NCI-H526 (cell line): ENCODE measurements around the gene TRAF3IP1.
"Not testable (repeated sequence)": the region's sequence is repeated elsewhere in the genome, so short reads cannot be mapped to it uniquely, and the experiment has no call there.

ENCODE experiments used
- DNase-seq, 2 experiments: peaks; one replicate each; lab custom pipeline; 2025; lab: John Stamatoyannopoulos, UW

The TRAF3IP1 gene

DNA sequence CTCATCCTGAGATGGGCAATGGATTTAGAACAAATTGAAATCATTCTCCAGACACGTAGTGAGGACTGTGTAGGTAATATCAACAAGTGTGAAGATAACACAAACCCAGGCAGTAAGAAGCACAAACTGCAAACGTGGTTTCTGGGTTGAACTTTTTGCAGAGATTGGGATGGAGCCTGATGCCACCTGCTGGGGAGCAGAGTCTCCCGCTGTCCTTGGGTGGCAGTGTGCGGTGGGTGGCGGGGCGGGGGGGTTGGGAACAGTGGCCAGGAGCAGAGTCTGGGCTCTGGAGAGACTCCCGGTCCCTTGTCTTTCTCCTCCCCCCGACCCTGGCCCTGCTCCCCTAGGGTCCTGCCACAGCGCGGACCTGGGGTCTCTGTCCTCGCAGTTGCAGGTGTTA is 19.5 kb downstream of the TRAF3IP1 start:
- peak in 1 of 2 experiments; percentile 46 for DNase-seq

DNA sequence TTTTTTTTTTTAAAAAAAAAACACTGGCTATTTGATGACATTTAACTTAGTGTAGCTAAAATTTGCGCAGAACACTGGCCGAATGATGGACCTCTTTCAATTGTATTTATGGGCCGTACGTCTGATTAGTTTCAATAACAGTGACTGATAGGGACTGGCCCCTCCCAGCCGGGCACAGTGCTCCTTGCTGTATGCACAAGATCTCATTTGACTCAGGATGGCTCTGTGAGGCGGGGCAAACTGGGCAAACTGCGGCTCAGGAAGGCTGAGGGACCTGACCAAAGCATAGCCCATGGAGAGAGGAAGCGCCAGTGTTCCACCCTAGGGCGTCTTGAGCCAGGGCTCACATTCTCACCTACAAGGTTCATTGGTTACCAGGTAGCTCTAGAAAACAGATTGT is 21.2 kb downstream of the TRAF3IP1 start:
- DNase-seq: peak in 1 of 2 experiments; percentile 26

DNA sequence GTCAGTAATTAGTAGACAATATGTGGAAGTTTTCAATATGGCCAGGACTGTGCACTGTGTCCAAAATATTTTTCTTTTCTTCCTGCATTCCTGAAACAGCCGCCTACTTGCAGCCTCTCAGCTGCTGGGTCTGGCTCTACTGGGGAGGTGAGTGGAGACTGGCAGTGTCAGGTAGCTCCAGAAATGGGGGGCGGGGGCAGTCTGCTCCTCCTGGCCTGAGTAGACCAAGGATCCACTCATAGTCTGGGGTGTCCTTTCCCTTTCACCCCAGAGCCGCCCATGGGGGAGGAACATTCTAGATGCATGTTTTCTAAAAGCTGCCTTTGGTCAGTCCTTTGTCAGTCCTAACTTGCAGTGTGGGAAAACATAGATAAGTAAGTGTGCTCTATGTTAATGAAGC is 23.7 kb downstream of the TRAF3IP1 start:
- DNase-seq: no peak

DNA sequence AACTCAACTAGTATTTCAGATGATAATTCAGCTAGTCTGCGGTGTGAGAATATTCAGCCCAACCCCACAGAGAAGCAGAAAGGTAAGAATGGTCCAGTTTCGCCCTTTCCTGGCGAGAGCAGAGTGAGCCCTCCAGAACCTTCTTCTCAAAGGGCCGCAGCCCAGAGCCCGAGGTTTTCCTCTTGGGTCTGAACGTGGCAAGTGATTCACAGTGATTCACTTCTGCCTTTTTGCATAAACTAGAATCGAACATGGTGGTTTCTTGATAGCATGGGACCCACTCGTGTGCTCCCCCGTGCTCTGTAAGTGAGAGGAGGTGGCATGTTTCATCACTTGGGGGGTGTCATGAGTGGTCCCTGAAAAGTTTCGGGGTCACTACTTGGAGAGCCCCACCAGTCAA is 24.2 kb downstream of the TRAF3IP1 start:
- DNase-seq: no peak

DNA sequence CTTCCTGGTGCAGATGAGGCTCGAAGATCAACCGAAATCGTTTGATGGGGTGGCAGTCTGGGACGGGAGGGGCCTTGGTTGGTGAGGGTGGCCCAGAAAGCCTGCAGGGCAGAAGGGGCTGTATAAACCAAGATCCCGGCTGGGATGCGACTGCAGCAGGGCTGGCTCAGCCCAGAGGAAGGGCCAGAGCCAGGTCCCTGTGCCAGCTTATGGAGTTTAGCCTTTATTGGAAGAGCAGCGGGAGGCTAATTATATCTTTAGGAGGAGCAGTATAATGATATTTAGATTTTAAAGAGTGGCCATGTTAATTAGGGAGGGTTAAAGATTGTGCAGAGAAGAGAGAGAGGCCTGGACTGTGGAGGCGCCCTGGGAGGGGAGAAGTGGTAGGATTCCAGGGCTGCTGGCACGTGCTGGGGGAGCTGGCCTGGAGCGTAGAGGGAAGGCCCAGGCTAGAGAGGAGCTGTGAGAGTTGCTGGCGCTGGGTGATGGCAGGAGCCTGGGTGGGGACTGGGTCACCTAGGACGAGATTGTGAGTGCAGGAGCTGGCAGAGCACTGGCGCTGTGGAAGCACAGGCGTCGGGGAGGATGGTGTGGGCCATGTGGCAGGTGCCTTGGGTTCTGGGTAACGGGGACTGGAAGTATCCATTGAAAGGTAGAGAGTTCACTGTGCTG is 25.1 kb downstream of the TRAF3IP1 start:
- DNase-seq: no peak

DNA sequence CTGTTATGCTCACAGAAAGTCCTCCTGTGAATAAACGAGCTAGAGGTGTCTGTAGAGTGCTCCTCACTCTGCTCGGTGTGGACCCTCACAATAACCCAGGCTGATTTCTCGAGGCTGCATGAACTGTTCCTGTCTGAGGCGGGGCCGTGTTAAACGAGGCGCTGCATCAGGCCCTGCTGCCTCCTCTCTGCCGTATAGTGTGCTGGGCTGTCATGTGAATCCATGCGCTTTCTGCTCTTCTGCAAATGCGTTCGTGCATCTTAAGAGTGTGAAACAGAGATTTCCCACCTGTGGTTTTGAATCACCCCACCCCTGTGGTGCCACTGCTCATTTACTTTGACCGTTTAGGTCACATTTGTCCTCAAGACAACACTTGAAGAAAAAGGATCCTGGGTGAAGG is 26.2 kb downstream of the TRAF3IP1 start:
- DNase-seq: no peak

DNA sequence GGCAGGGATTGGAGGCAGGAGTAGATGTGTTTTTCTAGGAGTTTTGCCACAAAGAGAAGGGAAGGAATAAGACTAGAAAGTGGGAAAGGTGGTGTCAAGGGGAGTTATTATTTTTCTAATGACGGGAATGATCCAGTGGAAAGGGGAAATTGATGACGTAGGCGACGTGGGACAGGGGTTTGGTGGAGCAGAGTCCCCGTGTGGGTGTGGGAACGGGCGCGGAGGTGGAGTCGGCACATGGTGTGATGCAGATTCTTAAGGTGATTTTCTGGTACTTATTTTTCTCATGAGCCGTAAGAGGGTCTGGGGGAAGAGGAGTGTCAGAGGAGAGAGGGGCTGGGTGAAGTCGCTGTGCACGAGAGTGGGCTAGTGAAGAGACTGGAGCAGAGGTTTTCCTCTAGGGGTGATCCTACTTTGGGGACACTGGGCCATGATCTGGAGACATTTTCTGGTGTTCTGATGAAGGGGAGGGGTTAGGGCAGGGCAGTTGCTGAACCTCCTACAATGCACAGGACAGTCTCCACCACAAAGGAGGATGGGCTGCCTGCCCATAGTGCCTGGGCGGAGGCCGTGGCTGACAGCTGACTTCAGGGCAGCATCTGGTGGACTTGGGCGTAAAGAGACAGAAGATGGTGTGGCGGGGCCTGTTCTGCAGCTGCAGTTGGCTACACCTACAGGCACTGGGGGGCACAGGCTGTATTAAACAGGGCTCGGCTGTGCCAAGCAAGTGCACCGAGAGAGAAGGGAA is 30.0 kb downstream of the TRAF3IP1 start:
- DNase-seq: no peak

DNA sequence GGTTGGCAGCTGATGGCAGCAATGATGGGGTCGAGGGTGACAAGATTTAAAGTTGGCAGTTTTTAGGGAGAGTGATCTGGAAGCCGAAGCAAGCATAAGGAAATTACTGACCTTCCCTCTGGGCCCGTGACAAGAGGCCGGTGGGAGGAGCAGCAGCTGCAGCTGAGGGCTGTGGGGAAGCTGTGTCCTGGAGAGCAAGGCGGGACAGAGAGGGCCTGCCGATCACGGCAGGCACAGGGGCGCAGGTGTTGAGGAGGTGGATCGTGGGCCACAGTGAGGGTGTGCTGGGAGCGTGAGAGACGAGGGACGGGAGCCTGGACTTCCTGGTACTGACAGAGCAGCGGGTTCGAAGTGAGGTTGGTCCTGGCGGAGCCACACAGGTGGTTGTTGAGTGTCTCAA is 31.0 kb downstream of the TRAF3IP1 start:
- no peak for DNase-seq

DNA sequence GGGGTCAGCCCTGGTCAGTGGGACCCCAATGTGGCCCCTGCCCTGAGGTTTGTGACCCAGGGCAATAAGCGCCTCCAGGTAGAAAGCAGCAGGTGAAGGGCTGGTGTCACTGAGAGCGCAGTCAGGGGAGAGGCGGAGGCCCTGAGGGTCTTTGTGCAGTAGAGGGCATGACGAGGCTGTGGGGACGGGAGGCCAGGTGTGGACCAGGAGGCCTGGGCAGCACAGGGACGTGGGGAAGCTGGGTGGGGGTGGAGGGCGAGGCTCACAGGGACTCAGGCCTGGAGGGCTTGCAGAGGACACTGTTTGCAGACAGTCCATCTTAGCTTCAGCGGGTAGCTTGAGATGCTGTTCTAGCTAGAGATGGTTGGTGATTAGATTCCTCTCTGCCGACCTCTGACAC is 32.0 kb downstream of the TRAF3IP1 start:
- DNase-seq: no peak

DNA sequence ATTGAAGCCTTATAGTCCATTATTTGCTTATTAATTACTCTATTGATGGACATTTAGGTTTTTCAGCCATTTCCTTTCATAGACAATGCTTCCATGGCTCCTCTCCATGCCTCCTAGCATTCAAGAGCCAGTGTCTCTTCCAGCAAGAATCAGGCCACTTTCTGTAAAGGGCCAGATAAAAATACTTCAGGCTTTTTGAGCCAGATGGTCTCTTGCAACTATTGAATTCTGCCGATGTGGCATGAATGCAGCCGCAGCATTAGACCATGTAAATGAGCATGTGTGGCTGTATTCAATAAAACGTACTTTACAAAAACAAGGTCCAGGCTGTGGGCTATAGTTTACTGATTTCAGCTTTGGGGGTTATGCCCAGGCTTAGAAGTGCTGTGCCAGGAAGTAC is 38.5 kb downstream of the TRAF3IP1 start:
- DNase-seq: no peak

DNA sequence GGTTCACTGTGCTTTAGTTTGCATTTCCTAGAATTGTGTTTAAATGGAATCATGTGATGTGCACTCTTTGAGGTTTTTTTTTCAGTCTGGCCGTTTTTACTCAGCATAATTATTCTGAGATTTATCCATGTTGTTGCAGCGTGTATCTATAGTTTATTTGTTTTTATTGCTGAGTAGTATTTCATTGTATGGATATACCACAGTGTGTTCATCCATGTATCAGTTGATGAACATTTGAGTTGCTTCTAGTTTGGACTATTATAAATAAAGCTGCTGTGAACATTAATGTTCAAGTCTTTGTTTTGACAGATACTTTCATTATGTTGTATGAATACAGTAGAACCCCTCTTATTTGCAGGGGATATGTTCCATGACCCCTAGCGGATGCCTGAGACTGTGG is 39.1 kb downstream of the TRAF3IP1 start:
- no peak for DNase-seq

DNA sequence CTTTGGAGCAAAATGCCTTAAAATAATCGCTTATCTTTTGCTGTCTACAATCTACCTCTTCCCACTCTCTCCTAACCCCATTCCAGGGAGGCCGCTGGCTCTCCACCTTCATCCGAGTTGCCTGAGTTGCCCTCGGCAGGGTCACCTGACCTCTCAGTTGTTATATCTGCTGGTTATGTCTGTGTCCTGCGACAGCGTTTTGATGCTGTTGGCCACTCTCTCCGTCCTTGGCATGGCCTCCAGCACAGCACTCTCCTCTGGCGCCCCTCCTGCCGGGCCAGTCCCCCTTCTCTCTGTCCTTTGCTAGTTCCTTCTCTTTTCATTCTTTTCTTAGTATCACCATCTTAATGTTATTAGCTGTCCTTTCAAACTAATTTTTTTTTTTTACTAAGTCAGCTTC is 41.6 kb downstream of the TRAF3IP1 start:
- no peak for DNase-seq

DNA sequence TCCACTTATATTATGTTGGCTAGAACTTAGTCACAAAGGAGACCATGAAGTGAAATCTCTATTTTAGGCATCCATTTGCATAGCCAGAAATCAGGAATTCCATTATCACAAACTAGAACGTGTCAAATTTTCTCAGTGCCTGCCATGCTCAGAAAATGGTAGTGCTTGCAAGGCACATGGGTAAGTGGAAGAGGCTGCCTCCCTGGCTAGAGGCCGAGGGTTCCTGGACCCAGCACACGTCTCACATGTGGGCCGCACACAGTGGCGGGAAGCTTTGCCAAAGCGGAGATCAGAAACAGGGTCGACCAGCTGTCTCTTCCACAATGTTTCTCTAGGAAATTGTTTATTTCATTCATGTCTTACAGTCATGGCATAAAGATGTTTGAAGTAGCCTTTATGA is 42.3 kb downstream of the TRAF3IP1 start:
- DNase-seq: no peak

DNA sequence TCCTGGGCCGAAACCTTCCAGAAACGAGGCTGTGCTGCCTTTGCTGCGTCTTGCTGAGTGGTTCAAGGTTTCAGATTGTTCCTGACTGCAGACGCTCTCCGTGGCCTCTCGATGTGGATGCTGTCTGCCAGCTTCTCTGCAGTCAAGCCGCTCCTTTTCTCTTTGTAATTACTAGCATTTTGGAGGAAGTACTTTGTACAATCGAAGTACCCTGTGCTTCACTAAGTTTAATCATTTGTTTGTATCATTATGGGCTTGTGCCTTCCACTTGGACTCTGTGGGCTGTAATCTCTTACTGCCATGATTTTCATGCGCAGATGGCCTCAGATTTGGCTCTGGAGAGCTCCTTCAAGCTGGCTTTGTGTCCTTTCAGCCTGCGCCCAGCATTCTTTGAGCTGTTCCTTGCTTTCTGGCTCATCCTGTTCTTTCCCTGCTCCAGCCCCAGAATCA is 49.3 kb downstream of the TRAF3IP1 start:
- no peak for DNase-seq

DNA sequence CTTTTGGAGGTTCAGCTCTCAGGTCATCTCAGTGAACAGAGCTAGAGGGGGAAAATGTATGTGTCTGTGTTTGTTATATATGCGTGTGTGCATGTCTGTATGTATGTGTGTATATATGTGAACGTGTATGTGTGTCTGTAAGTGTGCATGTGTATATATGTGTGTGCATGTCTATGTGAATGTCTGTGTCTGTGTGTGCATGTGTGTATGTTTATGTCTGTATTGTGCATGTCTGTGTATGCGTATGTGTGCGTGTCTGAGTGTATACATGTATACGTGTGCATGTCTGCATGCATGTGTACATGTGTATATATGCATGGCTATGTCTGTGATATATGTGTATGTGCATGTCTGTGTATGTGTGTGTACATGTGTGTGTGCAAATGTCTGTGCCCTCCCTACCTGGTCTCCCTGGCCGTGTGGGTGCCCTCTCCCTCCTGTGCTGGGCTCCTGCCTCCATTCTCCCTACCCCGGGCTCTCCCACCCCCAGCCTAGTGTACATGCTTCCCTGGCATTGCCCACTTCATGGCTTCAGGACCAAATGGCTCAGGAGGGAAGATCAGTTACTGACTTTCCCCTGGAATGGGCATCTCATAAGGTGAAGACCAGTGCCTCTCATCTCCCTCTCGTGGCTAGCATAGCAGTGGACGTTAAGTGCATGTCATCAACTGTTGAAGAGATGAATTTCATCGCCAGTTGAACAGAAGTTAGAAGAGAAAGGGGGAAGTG is 49.9 kb downstream of the TRAF3IP1 start:
- DNase-seq: no peak

DNA sequence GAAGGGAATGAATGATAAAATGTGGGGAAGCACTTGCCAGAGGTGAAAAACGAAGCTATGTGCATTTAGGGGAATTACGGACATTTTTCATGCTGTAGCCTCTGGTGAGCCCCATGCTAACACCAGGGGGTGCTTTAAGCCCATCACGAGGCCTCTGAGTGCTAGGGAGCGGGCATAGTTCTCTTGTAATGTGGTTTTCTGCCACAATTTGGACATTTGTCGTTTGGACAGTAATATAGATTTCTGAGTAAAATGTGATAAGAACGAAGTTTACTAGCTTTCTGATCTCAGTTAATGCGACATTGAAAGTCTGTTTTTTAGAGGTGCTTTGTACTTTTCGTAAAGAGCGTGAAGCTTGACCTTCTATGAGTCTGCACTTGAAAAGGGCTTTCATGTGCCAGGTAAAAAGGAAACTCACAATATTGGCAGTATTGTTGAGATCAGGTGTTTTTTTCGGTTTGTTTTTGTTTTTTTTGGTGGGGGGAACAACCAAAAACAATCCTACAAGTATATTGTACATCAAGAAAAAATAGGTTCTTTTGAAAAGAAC is 50.6 kb downstream of the TRAF3IP1 start:
- DNase-seq: peak; percentile 46 to 83

DNA sequence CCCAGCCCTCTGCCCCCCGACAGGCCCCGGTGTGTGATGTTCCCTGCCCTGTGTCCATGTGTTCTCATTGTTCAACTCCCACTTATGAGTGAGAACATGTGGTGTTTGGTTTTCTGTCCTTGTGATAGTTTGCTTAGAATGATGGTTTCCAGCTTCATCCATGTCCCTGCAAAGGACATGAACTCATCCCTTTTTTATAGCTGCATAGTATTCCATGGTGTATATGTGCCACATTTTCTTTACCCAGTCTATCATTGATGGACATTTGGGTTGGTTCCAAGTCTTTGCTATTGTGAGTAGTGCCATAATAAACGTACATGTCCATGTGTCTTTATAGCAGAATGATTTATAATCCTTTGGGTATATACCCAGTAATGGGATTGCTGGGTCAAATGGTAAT is 52.0 kb downstream of the TRAF3IP1 start:
- DNase-seq: not testable (repeated sequence)

DNA sequence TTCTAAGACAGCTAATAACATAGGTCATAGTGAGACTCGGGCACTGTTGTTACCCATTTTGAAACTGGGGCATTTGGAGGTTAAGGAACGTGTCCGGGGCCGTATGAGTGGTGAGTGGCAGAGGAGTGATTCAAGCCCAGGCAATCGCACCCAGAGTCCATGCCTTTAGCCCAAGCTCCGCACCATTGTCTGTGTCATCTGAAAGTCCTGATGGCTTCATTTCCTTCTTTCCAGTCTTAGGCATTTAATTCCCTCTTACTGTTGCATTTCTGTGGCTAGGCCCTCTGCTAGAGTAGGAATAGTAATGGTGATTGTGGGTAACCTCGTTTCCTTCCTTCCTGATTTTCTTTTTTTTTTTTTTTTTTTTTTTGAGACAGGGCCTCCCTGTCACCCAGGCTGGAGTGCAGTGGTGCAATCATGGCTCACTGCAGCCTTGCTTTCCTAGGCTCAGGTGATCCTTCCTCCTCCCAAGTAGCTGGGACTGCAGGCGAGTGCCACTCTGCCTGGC is 56.6 kb downstream of the TRAF3IP1 start:
- no peak for DNase-seq

DNA sequence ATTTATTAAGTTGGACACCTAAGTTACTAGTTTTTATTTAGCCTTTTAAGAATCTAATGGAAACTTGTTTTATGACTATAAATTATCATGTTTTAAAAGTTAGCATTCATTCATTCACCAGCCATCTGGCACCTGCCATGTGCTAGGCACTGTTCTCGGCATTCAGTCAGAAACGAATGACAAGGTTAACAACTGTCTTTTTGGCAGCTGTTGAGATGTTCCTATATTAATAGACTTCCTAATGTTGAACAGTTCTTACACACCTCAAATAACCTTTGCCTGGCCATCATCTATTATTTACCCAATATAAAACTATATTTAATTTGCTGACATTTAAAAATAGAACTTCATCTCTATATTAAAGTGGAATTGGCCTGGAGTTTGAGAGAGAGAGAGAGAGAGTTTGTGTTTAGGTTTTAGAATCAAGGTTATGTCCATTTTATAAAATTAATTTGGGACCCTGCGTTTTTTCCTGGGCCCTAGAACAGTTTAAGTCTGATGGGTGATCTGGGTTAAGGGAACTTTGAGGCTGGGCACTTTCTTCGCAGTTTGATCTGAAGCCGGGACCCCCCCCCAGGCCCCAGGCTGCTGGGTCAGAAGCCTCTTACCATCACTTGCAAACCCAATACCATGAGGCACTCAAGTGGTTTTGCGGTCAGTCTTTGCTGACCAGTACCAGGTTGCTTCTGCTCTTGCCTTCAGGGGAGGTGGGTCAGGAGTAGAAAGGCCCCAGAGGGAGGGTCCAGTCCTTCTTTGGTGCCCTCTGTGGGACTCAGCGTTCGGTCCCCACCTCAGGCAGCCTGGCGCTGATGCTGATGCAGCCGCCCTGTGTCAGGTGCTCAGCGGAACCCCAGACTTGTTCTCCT is 58.1 kb downstream of the TRAF3IP1 start:
- no peak for DNase-seq

DNA sequence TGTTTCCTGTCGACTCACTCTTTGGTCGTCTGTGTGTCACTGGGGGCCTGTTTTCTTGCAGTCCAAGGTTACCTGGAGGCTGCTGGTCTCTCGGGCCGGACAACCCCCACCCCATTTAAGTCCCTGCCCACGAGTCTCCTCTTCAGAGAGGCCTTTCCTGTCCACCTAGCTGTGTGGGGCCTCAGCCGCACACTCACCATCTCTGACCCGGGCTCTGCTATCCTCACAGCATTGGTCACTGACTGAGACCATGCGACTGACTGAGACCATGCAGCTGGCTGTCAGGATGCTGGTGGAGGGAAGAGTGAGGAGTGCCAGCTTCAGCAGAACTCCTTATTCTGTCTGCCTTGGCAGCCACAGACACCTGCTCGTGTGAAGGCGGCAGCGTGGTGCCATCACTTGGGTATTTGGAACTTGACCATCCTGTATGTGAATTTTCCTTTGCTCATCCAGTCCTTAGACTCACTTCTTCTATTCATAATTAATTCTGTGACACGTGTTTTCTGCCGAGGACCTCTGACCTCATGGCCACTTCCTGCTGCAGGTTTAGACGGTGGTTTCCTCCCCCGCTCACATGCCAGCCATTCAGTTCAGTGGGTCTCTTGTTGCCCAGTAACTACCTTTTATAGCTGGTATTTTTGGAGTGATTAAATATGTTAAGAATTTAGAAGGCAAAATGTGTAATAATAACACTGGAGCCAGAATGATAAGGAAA is 58.9 kb downstream of the TRAF3IP1 start:
- DNase-seq: no peak

DNA sequence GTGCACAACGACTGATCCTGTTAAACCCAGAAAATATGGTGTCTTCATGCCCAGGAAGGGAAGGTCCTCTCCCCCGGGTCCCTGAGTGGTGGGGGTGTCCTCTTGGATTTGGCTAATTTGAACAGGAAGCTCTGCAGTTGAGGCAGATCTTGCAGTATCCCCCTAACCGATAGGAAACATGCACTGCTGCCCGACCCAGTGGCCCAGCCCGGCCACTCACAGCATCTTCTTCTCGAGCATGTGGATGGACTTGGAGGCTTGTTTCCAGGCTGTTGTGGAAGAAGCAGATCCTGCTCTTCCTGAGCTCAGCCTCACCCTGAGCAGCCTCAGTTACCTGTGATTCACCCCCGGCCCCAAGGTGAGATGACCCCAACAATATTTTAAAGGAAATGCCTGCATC is 60.0 kb downstream of the TRAF3IP1 start:
- DNase-seq: no peak
